Activated B cell treated with CpG ODN at 0.5 μM for 24 hours (primary cell): ENCODE measurements around the gene TCF7L2. TPM values are rescaled to one million over a fixed set of nuclear protein-coding genes. Genes with fewer than 3 reads are reported as not detected.

ENCODE experiments used
- ATAC-seq: fragments of 200-7000 bp; cut with Tn5 transposase; one replicate; pipeline ENCODE4 v1.10.0; 2021; ENCODE audit warnings: low read depth, mild to moderate bottlenecking, moderate library complexity
- CTCF ChIA-PET: fragments of 350-600 bp; sonication (Branson Sonifier 250); formaldehyde crosslinking; loops from one replicate; lab custom pipeline; 2021; ENCODE audit warnings: antibody characterized with exemption; lab: Charles Lee
- POLR2A ChIA-PET: fragments of 350-600 bp; sonication (Branson Sonifier 250); formaldehyde crosslinking; loops from one replicate; lab custom pipeline; 2021; ENCODE audit warnings: antibody characterized with exemption; lab: Charles Lee
- DNase-seq: peaks from one replicate; pipeline ENCODE4 v3.0.0; 2022
- H3K27ac Mint-ChIP-seq: one replicate; pipeline ENCODE4 v1.8.0; 2020; ENCODE audit warnings: mixed read lengths
- H3K27me3 Mint-ChIP-seq: one replicate; pipeline ENCODE4 v1.8.0; 2021; ENCODE audit warnings: mixed read lengths
- H3K36me3 Mint-ChIP-seq: one replicate; pipeline ENCODE4 v1.8.0; 2021; ENCODE audit warnings: low read depth, mixed read lengths
- H3K4me1 Mint-ChIP-seq: one replicate; pipeline ENCODE4 v1.8.0; 2021; ENCODE audit warnings: mixed read lengths
- H3K4me3 Mint-ChIP-seq: one replicate; pipeline ENCODE4 v1.8.0; 2020; ENCODE audit warnings: mild to moderate bottlenecking, mixed read lengths
- H3K9me3 Mint-ChIP-seq: one replicate; pipeline ENCODE4 v1.8.0; 2020; ENCODE audit warnings: mixed read lengths
- intact Hi-C: fragments of 100-400 bp; cut with micrococcal nuclease; formaldehyde crosslinking; loops from one replicate; pipeline ENCODE4 v1.15.1; 2024
- total RNA-seq: library from RNA; stranded (reverse); gene quantifications from 2 replicates; pipeline ENCODE4 v1.2.3, GENCODE V29; 2022
- TF ChIP-seq, protein P1 (sequence below): fragments of 200-600 bp; IDR thresholded peaks from one replicate; pipeline ENCODE4 v1.8.0; 2022; ENCODE audit warnings: antibody characterized with exemption, mild to moderate bottlenecking

The TCF7L2 gene
- total RNA-seq, 1 donor from 2014 or later, result 2.2 TPM

DNA sequence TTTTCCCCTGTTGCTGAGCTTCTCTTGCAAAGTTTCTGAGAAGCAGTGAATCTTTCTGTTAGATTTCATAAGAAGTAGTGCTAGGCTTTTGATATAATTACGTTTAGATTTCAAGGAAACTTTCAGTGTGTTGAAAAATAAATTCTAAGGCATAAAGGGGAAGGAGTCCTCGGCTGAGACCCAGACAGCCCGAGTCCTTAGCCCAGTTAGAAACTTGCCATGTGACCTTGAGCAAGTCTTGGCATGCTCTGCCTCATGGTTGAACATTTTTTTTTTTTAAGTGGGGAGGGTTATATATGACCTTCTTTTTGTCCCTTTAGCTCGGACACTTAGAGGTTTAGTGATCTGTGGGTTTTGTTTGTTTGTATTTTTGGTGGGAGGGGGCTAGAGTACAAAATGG is 117.5 kb downstream of the TCF7L2 start:
- Mint-ChIP-seq H3K4me3 (no peak overlapping the region), H3K27me3 (no peaks in the 10 kb centered on the region), H3K4me1 (no peaks in the 10 kb centered on the region), H3K9me3 (no peaks in the 10 kb centered on the region), H3K27ac (no peak overlapping the region), H3K36me3 (no peaks in the 10 kb centered on the region)
- intact Hi-C loops, result no loop called here
- DNase-seq (no peak), ATAC-seq (no peak)
- CTCF ChIA-PET, result no interaction called here
- POLR2A ChIA-PET, result no interaction called here
- TF ChIP-seq, protein P1, sequence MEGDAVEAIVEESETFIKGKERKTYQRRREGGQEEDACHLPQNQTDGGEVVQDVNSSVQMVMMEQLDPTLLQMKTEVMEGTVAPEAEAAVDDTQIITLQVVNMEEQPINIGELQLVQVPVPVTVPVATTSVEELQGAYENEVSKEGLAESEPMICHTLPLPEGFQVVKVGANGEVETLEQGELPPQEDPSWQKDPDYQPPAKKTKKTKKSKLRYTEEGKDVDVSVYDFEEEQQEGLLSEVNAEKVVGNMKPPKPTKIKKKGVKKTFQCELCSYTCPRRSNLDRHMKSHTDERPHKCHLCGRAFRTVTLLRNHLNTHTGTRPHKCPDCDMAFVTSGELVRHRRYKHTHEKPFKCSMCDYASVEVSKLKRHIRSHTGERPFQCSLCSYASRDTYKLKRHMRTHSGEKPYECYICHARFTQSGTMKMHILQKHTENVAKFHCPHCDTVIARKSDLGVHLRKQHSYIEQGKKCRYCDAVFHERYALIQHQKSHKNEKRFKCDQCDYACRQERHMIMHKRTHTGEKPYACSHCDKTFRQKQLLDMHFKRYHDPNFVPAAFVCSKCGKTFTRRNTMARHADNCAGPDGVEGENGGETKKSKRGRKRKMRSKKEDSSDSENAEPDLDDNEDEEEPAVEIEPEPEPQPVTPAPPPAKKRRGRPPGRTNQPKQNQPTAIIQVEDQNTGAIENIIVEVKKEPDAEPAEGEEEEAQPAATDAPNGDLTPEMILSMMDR, result no peak

DNA sequence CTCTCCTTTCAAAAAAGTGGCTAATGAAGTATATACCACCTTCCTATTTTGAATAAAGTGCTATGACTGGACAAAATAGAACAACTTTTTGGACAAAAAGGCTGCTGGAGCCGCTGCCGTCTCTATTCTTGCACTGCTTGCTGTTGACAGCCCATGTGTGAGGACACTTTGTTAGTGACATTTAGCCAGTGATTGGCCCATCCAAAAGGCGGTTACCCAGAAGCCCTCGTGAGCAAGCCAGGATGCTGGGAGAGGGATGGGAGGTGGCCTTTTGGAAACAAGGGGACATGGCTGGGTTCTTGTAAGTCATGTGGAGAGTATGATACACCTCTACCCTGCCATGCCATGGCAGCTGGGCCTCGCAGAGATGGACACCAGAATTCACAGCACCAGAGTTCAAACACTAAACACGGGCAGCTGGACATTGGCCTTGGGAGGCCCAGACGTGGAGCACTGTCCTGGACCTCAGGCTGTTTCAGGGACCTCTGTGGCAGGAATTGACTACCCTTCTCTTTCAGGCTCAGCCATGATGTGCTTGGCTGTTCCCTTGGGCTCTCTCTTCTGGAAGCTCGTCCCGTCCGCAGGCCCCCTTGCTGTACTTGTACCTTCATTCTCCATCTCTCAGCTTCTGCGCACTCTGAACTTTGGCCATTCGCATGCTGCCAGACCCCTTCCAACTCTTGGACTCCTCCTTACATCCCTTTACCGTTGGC is 118.3 kb downstream of the TCF7L2 start:
- TF ChIP-seq, protein P1, result no peak
- no peak for DNase-seq
- ATAC-seq, result no peak
- POLR2A ChIA-PET, result no interaction called here
- intact Hi-C loops, result no loop called here
- Mint-ChIP-seq H3K4me3 (no peak overlapping the region), H3K27ac (no peak overlapping the region), H3K27me3 (no peaks in the 10 kb centered on the region), H3K36me3 (no peaks in the 10 kb centered on the region), H3K4me1 (no peaks in the 10 kb centered on the region), H3K9me3 (no peaks in the 10 kb centered on the region)
- CTCF ChIA-PET, result no interaction called here

DNA sequence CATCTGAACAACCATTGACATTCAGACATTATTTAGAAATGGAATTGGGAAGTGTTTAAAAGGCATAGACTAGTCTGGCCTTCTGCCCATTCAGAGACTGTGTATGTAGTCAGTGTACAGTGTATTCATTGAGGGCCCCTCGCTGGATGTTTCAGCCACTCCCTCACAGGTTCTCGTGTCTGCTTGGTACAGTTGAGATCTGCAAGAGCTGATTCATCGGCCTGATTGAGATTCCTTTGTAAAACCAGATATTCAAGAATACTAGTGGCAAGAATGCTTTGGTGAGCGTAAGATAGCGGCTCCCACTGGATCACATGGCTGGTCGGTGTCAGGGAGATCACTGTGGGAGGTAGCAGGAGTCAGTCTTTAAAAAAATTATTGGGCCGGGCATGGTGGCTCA is 119.5 kb downstream of the TCF7L2 start:
- no peaks in the 10 kb centered on the region for H3K4me1 Mint-ChIP-seq
- ATAC-seq (no peak), DNase-seq (no peak)
- TF ChIP-seq, protein P1, result no peak
- no peaks in the 10 kb centered on the region for H3K27me3 Mint-ChIP-seq
- H3K4me3 Mint-ChIP-seq, result no peak overlapping the region
- H3K36me3 Mint-ChIP-seq, result no peaks in the 10 kb centered on the region
- no peak overlapping the region for H3K27ac Mint-ChIP-seq
- H3K9me3 Mint-ChIP-seq, result no peaks in the 10 kb centered on the region
- POLR2A ChIA-PET, result no interaction called here
- intact Hi-C loops, result no loop called here
- CTCF ChIA-PET, result no interaction called here

DNA sequence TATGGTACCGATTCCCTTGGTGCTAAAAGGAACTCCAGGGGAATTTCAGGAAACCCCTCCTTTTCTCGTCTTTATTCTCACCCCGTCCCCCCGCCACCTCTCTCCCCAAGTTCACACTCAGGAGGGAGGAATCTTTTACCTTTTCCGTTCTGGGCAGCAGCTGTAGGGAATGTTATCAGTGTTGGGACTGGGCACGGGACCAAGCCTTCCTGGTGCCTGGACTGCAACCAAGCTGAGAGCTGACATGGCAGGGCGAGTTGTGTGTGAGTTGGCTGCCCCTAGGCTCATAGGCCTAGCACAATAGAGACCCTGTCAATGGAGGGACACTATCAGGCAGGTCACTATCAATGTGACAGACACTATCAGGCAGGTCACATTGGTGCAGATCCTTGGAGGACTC is 121.4 kb downstream of the TCF7L2 start:
- ChIA-PET CTCF (no interaction called here), POLR2A (no interaction called here)
- intact Hi-C loops, result no loop called here
- H3K4me1 Mint-ChIP-seq, result no peaks in the 10 kb centered on the region
- no peak overlapping the region for H3K27ac Mint-ChIP-seq
- no peaks in the 10 kb centered on the region for H3K27me3 Mint-ChIP-seq
- no peaks in the 10 kb centered on the region for H3K36me3 Mint-ChIP-seq
- TF ChIP-seq, protein P1, result no peak
- H3K9me3 Mint-ChIP-seq, result no peaks in the 10 kb centered on the region
- DNase-seq (no peak), ATAC-seq (no peak)
- no peak overlapping the region for H3K4me3 Mint-ChIP-seq

DNA sequence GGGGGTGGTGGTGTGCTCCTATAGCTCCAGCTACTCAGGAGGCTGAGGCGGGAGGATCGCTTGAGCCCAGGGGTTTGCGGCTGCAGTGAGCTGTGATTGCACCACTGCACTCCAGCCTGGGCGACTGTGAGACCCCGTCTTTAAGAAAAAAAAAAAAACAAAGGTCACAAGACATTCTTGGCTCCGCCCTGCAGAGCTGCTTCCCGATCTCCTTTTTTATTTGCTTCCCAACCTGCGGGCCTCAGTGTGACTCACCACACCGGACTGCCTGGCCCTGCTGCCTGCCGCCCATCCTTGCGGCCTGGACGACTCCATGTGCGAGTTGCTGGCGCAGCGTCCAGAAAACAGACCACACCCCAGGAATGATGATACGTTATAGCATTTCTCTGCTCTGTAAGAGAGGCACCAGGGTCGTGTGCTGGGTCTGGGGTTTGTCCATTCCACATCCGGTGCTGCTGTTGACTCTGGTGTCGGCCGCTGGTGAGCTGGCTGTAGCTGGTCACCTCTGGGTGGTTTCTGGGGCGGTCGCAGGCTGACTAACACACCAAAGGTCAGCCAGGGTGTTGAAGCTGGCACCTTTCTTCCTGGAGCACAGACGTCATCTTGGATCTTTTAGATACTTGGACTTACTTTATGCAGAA is 123.6 kb downstream of the TCF7L2 start:
- POLR2A ChIA-PET, result no interaction called here
- CTCF ChIA-PET, result no interaction called here
- TF ChIP-seq, protein P1, result no peak
- no peak for DNase-seq
- ATAC-seq, result no peak
- Mint-ChIP-seq H3K27me3 (no peaks in the 10 kb centered on the region), H3K27ac (no peak overlapping the region), H3K4me3 (no peak overlapping the region), H3K4me1 (no peaks in the 10 kb centered on the region), H3K36me3 (no peaks in the 10 kb centered on the region), H3K9me3 (no peaks in the 10 kb centered on the region)
- intact Hi-C loops, result no loop called here
